ENCODE results near the gene TFDP1. TPM values are rescaled to one million over a fixed set of nuclear protein-coding genes. Genes with fewer than 3 reads are reported as not detected.

Gene TFDP1
- total RNA-seq, 4 donors from 2014 or later: 21.9 to 49.0 (median 29.2) TPM

DNA sequence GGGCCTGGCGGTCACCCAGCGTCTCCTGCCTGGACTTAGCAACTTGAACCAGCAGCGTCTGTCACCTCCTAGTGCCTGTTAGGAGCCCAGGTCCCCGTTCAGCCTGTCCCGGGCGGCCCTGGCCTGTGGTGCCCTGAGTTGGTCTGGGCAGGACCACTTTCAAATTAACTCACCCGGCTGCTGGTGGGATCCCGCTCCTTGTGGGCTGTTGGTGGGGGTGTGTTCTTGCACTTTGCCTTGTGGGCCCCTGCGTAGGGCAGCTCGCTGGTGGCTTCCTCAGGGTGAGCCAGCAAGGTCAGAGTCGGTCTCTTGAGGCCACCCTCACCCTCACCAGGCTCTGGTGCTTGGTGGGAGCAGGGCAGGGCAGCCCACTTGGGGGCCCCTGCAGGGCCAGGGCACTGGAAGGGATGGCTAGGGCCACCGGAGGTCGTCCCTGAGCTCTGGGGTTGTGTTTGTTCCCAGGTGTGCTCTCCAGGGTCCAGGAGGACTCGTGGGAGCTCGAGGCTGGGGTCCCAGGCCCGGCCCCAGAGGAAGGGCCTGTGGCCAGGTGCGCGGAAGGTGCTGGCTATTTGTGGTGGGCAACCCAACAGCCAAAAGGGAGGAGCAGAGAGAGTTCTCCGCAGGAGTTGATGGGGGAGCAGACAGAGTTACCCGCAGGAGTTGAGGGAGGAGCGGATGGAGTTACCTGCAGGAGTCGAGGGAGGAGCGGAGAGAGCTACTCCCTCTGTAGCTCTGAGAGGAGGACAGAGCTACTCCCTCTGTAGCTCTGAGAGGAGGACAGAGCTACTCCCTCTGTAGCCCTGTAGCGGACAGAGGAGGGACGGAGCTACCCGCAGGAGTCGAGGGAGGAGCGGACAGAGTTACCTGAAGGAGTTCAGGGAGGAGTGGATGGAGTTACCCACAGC is 16.9 kb downstream of the TFDP1 start:
- H3K9me3 ChIP-seq: no peaks in the 10 kb centered on the region
- H3K27me3 ChIP-seq: no peaks in the 10 kb centered on the region
- H3K4me1 ChIP-seq: no peaks in the 10 kb centered on the region
- H3K36me3 ChIP-seq: peaks cover 0 to 49% of the 10 kb centered on the region in 2 donors
- no peak overlapping the region for H3K27ac ChIP-seq
- no peak for ATAC-seq
- H3K4me3 ChIP-seq: no peak overlapping the region
- WGBS, 2 donors (ENCODE audit: low coverage in 1 of 2): 94% methylated on average over 10 of the region's 28 CpGs; no CpG with 5 or more reads in 1 of the 2 donors
- no peak for TF ChIP-seq CTCF (IDR thresholded peaks at IDR 0.05)
- no peak for TF ChIP-seq POLR2AphosphoS5 (IDR thresholded peaks at IDR 0.05)
- TF ChIP-seq POLR2A (IDR thresholded peaks at IDR 0.05): no peak

DNA sequence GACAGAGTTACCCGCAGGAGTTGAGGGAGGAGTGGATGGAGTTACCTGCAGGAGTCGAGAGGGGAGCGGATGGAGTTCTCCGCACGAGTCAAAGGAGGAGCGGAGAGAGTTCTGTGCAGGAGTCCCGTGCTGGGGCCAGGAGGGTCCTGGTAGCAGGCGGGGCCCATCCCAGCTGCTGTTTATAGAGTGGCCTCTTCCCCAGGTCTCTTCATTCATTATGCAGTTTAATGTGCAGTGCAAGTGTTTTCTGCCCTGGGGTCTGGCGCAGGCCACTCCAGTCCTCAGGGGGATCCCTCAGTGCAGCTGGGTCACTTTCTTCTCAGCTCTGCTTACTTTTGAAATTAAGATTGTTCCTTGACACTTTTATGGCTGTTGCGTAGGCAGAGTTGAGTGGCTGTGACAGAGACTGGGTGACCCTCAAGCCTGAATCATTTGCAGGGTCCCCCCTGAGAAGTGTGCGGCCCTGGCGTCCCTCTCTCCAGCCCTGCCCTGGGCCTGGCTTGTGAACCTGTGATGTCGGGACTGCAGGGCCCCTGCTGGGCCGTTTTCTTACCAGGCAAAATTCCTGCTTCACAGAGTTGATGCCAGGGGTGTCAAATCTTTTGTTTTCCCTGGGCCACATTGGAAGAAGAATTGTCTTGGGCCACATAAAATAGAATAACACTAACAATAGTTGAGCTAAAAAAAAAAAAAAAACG is 17.9 kb downstream of the TFDP1 start:
- 85 to 88% methylated on average over 9 to 10 of the region's 15 CpGs for WGBS, 2 donors (ENCODE audit: low coverage in 1 of 2)
- Histone ChIP-seq H3K27me3 (no peaks in the 10 kb centered on the region), H3K9me3 (no peaks in the 10 kb centered on the region), H3K36me3 (peaks cover 0 to 46% of the 10 kb centered on the region in 2 donors), H3K4me3 (no peak overlapping the region), H3K27ac (no peak overlapping the region), H3K4me1 (no peaks in the 10 kb centered on the region)
- TF ChIP-seq CTCF (IDR thresholded peaks at IDR 0.05): no peak
- TF ChIP-seq EP300 (IDR thresholded peaks at IDR 0.05): no peak
- TF ChIP-seq POLR2A (IDR thresholded peaks at IDR 0.05): no peak
- no peak for TF ChIP-seq POLR2AphosphoS5 (IDR thresholded peaks at IDR 0.05)
- ATAC-seq: no peak

GRCh38 chr13:113603116-113603710 is 18.7 kb downstream of the TFDP1 start:
- ATAC-seq: no peak
- TF ChIP-seq POLR2AphosphoS5 (IDR thresholded peaks at IDR 0.05): no peak
- TF ChIP-seq EP300 (IDR thresholded peaks at IDR 0.05): no peak
- H3K9me3 ChIP-seq: no peaks in the 10 kb centered on the region
- no peak overlapping the region for H3K27ac ChIP-seq
- H3K36me3 ChIP-seq: peaks cover 0 to 45% of the 10 kb centered on the region in 2 donors
- no peak overlapping the region for H3K4me3 ChIP-seq
- 69 to 93% methylated on average over 5 to 6 of the region's 13 CpGs for WGBS, 2 donors (ENCODE audit: low coverage in 1 of 2)
- H3K4me1 ChIP-seq: no peaks in the 10 kb centered on the region
- no peaks in the 10 kb centered on the region for H3K27me3 ChIP-seq

DNA sequence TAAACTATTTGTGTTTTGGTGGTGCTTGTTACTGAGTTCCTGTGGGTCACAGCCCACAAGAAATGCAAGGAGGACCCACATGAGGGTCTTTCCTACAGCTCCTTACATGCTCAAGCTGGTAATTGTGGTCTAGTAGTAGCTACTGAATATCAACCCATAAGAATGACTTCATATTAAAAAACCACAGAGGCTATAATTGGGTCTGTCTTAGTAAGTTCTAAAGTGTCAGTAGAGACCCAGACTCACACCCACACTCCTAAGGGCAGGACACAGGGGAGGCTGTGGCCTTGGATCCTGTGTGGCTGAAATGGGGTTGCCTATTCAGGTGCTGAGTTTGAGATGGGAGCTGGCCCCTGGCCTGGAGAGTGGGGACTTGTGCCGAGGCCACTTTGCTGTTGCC is 19.6 kb downstream of the TFDP1 start:
- TF ChIP-seq POLR2A (IDR thresholded peaks at IDR 0.05) (no peak), CTCF (IDR thresholded peaks at IDR 0.05) (no peak), POLR2AphosphoS5 (IDR thresholded peaks at IDR 0.05) (no peak), EP300 (IDR thresholded peaks at IDR 0.05) (no peak)
- WGBS, 2 donors (ENCODE audit: low coverage in 1 of 2): no CpG with 5 or more reads among the region's 1 CpG
- Histone ChIP-seq H3K27me3 (no peaks in the 10 kb centered on the region), H3K36me3 (peaks cover 0 to 50% of the 10 kb centered on the region in 2 donors), H3K4me3 (no peak overlapping the region), H3K27ac (no peak overlapping the region), H3K4me1 (no peaks in the 10 kb centered on the region), H3K9me3 (no peaks in the 10 kb centered on the region)
- ATAC-seq: no peak

GRCh38 chr13:113605461-113605860 is 20.9 kb downstream of the TFDP1 start:
- no peaks in the 10 kb centered on the region for H3K4me1 ChIP-seq
- peaks cover 0 to 49% of the 10 kb centered on the region in 2 donors for H3K36me3 ChIP-seq
- H3K4me3 ChIP-seq: no peak overlapping the region
- WGBS, 2 donors (ENCODE audit: low coverage in 1 of 2): 88 to 96% methylated on average over 3 of the region's 8 CpGs
- TF ChIP-seq CTCF (IDR thresholded peaks at IDR 0.05): no peak
- TF ChIP-seq EP300 (IDR thresholded peaks at IDR 0.05): no peak
- no peak for TF ChIP-seq POLR2AphosphoS5 (IDR thresholded peaks at IDR 0.05)
- no peak for TF ChIP-seq POLR2A (IDR thresholded peaks at IDR 0.05)
- no peaks in the 10 kb centered on the region for H3K9me3 ChIP-seq
- no peaks in the 10 kb centered on the region for H3K27me3 ChIP-seq
- no peak overlapping the region for H3K27ac ChIP-seq
- ATAC-seq: no peak

Measured in gastroesophageal sphincter (tissue), 4 donors.